ENCODE data around the gene ZNF480.

DNA sequence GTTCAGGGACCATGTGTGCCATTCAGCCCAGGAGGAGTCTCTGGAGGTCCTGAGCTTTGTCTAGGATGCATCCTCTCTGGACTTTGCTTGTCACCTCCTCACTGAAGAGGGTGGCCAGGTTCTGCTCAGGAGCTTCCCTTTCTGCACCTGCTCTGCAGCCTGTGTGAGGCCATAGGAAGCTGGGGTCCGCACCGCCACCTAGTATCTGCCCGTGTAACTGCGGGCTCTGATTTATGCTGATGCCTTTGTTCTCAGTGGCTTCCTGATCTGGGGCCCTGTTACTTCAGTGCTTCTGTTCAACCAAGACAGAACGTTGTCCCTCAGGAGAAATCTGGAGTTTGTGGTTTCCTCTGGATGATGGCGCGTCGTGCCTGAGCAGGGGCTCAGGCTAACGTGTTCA, 54.5 kb downstream of the ZNF480 start:
- no peak for TF ChIP-seq GATA2 (IDR thresholded peaks at IDR 0.05; ENCODE audit: low read depth, low read length)
- TF ChIP-seq GATA3 (IDR thresholded peaks at IDR 0.05; ENCODE audit: low read depth, low read length) = no peak
